Sigmoid colon (tissue), 3 donors: ENCODE data around the gene NIPSNAP3A.

Source experiments
- CTCF ChIP-seq, 4 experiments: fragments of 450-650 bp in 3 of 4; fragments of 200-600 bp in 1 of 4; IDR thresholded peaks; one replicate each; pipeline ENCODE4 v1.5.1; 2016 to 2019; ENCODE audit warnings: antibody characterized with exemption in 4 of 4, mild to moderate bottlenecking in 3 of 4, moderate library complexity in 2 of 4
- POLR2A ChIP-seq, 2 donors: fragments of 450-650 bp; IDR thresholded peaks; one replicate each; pipeline ENCODE4 v1.6.1; 2016; ENCODE audit warnings: antibody characterized with exemption in 2 of 2, mild to moderate bottlenecking in 2 of 2, moderate library complexity in 2 of 2

- TF ChIP-seq CTCF (IDR thresholded peaks at IDR 0.05) = no peak
- no peak for TF ChIP-seq POLR2A (IDR thresholded peaks at IDR 0.05)
Measured at GRCh38 chr9:104740621-104741020, 6.9 kb upstream of the NIPSNAP3A start.
